Body of pancreas (tissue), 4 donors: Measurements from ENCODE around the gene PHLDB3.

Experiments
- POLR2A ChIP-seq, 3 donors: fragments of 450-650 bp; IDR thresholded peaks; one replicate each; pipeline ENCODE4 v1.6.1; 2016; ENCODE audit warnings: antibody characterized with exemption in 3 of 3, mild to moderate bottlenecking in 2 of 3
- TF ChIP-seq, protein P1 (sequence below), 7 experiments: fragments of 450-650 bp in 4 of 7; fragments of 200-600 bp in 3 of 7; sonication (generic) in 3 of 7; IDR thresholded peaks; one replicate each; pipeline ENCODE4 v1.5.1; 2016 to 2019; ENCODE audit warnings: antibody characterized with exemption in 7 of 7

DNA sequence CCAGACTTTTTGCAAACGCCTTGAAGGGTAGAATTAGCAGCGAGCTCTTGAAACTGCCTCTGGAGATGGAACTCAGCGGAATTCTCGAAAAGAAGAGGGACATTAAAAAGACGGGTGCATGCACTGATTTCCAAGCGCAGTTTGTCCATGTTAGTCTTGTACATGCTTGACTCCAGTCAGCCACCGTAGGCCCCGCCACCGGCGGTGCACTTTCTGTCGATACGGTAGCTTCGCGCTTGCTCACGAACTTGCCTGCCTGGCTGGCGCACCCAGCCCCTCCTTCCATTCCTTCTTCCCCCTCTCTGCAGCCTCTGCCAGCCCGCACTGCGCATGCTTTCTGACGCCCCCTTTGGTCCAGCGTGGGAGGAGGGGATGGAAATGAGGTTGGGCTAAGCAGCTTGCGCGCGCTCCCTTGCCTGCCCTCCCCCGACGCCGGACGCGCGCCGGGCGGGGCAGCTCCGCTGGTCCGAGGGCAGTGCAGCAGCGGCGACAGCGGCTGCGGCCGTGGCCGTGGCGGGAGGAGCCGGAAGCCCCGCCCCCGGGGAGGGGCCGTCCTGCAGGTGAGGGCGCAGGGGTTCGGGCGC is 28.5 kb upstream of the PHLDB3 start, which contains the start of gene ZNF575:
- TF ChIP-seq, protein P1, sequence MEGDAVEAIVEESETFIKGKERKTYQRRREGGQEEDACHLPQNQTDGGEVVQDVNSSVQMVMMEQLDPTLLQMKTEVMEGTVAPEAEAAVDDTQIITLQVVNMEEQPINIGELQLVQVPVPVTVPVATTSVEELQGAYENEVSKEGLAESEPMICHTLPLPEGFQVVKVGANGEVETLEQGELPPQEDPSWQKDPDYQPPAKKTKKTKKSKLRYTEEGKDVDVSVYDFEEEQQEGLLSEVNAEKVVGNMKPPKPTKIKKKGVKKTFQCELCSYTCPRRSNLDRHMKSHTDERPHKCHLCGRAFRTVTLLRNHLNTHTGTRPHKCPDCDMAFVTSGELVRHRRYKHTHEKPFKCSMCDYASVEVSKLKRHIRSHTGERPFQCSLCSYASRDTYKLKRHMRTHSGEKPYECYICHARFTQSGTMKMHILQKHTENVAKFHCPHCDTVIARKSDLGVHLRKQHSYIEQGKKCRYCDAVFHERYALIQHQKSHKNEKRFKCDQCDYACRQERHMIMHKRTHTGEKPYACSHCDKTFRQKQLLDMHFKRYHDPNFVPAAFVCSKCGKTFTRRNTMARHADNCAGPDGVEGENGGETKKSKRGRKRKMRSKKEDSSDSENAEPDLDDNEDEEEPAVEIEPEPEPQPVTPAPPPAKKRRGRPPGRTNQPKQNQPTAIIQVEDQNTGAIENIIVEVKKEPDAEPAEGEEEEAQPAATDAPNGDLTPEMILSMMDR (IDR thresholded peaks at IDR 0.05): peak in 2 of 7 experiments; percentile 1 to 13
- TF ChIP-seq POLR2A (IDR thresholded peaks at IDR 0.05): peak in 2 of 3 donors; percentile 33 to 54
